ENCODE data around the gene BANK1.

GRCh38 chr4:102064747-102065442, 274.4 kb downstream of the BANK1 start:
- TF ChIP-seq POLR2AphosphoS5 (IDR thresholded peaks at IDR 0.05): no peak
- TF ChIP-seq POLR2A (IDR thresholded peaks at IDR 0.05): no peak
- no peak for TF ChIP-seq CTCF (IDR thresholded peaks at IDR 0.05)
- no peak for TF ChIP-seq EP300 (IDR thresholded peaks at IDR 0.05; ENCODE audit: low read depth)

All from transverse colon (tissue), 4 donors.